DND-41 (cell line): ENCODE results near the gene TIGIT.

ENCODE experiments used
- EZH2 ChIP-seq: IDR thresholded peaks from 3 replicates; pipeline ENCODE4 v1.6.1; 2012; ENCODE audit warnings: borderline replicate concordance, low read depth, mild to moderate bottlenecking, moderate library complexity, low read length, inconsistent platforms; ENCODE audit not compliant: severe bottlenecking
- TF ChIP-seq, protein P1 (sequence below): IDR thresholded peaks from 2 replicates; pipeline ENCODE4 v1.5.1; 2012; ENCODE audit warnings: borderline replicate concordance, low read length, moderate library complexity, mild to moderate bottlenecking; ENCODE audit not compliant: poor library complexity, severe bottlenecking; ENCODE audit errors: extremely low read depth

DNA sequence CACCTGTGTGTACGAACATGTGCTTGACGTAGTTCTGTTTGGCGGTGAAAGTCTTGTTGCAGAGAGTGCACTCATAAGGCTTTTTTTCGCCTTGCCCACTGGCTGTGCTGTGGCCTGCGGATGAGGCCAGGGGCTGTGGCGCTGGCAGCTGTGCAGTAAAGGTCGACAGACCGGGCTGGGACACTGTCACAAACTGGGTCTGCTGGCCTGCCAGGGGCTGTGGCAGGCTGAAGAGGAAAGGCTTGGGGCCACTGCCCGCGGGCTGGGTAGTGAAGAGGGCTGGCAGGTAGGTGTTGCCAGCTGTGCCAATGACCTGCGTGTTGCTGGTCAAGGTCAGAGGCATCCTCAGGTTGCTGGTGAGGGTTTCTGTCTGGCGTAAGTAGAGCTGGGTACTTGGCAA lies 56.4 kb downstream of the TIGIT start:
- TF ChIP-seq, protein P1, sequence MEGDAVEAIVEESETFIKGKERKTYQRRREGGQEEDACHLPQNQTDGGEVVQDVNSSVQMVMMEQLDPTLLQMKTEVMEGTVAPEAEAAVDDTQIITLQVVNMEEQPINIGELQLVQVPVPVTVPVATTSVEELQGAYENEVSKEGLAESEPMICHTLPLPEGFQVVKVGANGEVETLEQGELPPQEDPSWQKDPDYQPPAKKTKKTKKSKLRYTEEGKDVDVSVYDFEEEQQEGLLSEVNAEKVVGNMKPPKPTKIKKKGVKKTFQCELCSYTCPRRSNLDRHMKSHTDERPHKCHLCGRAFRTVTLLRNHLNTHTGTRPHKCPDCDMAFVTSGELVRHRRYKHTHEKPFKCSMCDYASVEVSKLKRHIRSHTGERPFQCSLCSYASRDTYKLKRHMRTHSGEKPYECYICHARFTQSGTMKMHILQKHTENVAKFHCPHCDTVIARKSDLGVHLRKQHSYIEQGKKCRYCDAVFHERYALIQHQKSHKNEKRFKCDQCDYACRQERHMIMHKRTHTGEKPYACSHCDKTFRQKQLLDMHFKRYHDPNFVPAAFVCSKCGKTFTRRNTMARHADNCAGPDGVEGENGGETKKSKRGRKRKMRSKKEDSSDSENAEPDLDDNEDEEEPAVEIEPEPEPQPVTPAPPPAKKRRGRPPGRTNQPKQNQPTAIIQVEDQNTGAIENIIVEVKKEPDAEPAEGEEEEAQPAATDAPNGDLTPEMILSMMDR: no peak
- no peak for TF ChIP-seq EZH2
